Spleen (tissue), 7 donors: ENCODE data around the gene HORMAD2.

Experiments
- CTCF ChIP-seq, 11 experiments: fragments of 200-600 bp in 7 of 11; fragments of 450-650 bp in 4 of 11; sonication (generic) in 4 of 11; IDR thresholded peaks in 8 of 11; conservative IDR thresholded peaks in 3 of 11; 1 replicate in 7 of 11; 2 replicates in 4 of 11; pipeline versions ENCODE4 v1.4.0 to v1.8.0; 2016 to 2021; ENCODE audit warnings: antibody characterized with exemption in 11 of 11, inconsistent platforms in 4 of 11, mild to moderate bottlenecking in 1 of 11
- POLR2A ChIP-seq, 3 donors: fragments of 450-650 bp; IDR thresholded peaks; one replicate each; pipeline ENCODE4 v1.5.1; 2017; ENCODE audit warnings: antibody characterized with exemption in 3 of 3, mild to moderate bottlenecking in 1 of 3
- donor health status: DM: no; HTN: no; CAD: no; lungs with moderate emphysema.
- donor health status: DM: no; HTN: no; CAD: no.
- donor health status: DM: no; HTN: no; CAD: no.

- TF ChIP-seq POLR2A (IDR thresholded peaks at IDR 0.05) (no peak), CTCF (IDR thresholded peaks at IDR 0.05 in 8 of 11, conservative IDR thresholded peaks at IDR 0.05 in 3 of 11) (no peak)
These were observed 33.4 kb upstream of the HORMAD2 start for GRCh38 chr22:30046716-30047363.
